PC-3 (cell line): ENCODE results near the gene SARDH.

Source experiments
- CTCF ChIP-seq: fragments of 300-600 bp; sonication (generic); conservative IDR thresholded peaks from 2 replicates; pipeline ENCODE4 v1.5.1; 2017; ENCODE audit warnings: antibody characterized with exemption, low read depth, mild to moderate bottlenecking, low read length
- EZH2 ChIP-seq: fragments of 300-600 bp; sonication (generic); IDR thresholded peaks from one replicate; pipeline ENCODE4 v1.6.1; 2017; ENCODE audit warnings: antibody characterized with exemption, mild to moderate bottlenecking, low read length; ENCODE audit not compliant: unreplicated experiment

- no peak for TF ChIP-seq CTCF
- no peak for TF ChIP-seq EZH2
These were observed 123.5 kb downstream of the SARDH start for GRCh38 chr9:133614678-133615077.
